HFF-Myc (cell line): Measurements from ENCODE around the gene CCNA1.

ENCODE experiments used
- DNase-seq: peaks from one replicate; pipeline ENCODE4 v3.0.0-alpha.2; 2011; ENCODE audit warnings: low read depth; ENCODE audit errors: extremely low read depth
- H3K4me3 ChIP-seq: replicated peaks from 2 replicates; pipeline ENCODE4 v1.5.1; 2011; ENCODE audit warnings: low read depth, mild to moderate bottlenecking, control low read depth, low read length
- CTCF ChIP-seq: IDR thresholded peaks from 2 replicates; pipeline ENCODE4 v1.5.1; 2012; ENCODE audit warnings: mild to moderate bottlenecking, low read depth, low read length, control low read depth; ENCODE audit errors: missing control alignments

The CCNA1 gene

GRCh38 chr13:36417331-36417730 is 15.0 kb upstream of the CCNA1 start:
- H3K4me3 ChIP-seq, result no peak overlapping the region
- TF ChIP-seq CTCF, result no peak
- no peak for DNase-seq

GRCh38 chr13:36418022-36418805 is 14.1 kb upstream of the CCNA1 start:
- TF ChIP-seq CTCF, result no peak
- peak; percentile 22 for DNase-seq
- H3K4me3 ChIP-seq, result 0 out of 2 replicates have a peak overlapping the region, but pooled peaks have one; percentile 7

GRCh38 chr13:36420437-36420891 is 11.8 kb upstream of the CCNA1 start:
- TF ChIP-seq CTCF, result peak; percentile 87
- DNase-seq, result peak; percentile 57
- no peak overlapping the region for H3K4me3 ChIP-seq

- TF ChIP-seq CTCF, result no peak
- no peak for DNase-seq
- no peak overlapping the region for H3K4me3 ChIP-seq
These were observed 10.8 kb upstream of the CCNA1 start for GRCh38 chr13:36421447-36421846.

GRCh38 chr13:36428086-36428485 is 4.2 kb upstream of the CCNA1 start:
- no peak for DNase-seq
- H3K4me3 ChIP-seq, result no peak overlapping the region
- no peak for TF ChIP-seq CTCF

GRCh38 chr13:36430247-36431203 is 1.8 kb upstream of the CCNA1 start:
- TF ChIP-seq CTCF, result no peak
- H3K4me3 ChIP-seq, result no peak overlapping the region
- DNase-seq, result no peak
